HG03108 (cell line): Measurements from ENCODE around the gene LRRC45.

Experiments
- ATAC-seq: cut with Tn5 transposase; IDR thresholded peaks from one replicate; pipeline ENCODE4 v1.9.1; 2021; ENCODE audit warnings: moderate library complexity; ENCODE audit not compliant: unreplicated experiment

The LRRC45 gene

DNA sequence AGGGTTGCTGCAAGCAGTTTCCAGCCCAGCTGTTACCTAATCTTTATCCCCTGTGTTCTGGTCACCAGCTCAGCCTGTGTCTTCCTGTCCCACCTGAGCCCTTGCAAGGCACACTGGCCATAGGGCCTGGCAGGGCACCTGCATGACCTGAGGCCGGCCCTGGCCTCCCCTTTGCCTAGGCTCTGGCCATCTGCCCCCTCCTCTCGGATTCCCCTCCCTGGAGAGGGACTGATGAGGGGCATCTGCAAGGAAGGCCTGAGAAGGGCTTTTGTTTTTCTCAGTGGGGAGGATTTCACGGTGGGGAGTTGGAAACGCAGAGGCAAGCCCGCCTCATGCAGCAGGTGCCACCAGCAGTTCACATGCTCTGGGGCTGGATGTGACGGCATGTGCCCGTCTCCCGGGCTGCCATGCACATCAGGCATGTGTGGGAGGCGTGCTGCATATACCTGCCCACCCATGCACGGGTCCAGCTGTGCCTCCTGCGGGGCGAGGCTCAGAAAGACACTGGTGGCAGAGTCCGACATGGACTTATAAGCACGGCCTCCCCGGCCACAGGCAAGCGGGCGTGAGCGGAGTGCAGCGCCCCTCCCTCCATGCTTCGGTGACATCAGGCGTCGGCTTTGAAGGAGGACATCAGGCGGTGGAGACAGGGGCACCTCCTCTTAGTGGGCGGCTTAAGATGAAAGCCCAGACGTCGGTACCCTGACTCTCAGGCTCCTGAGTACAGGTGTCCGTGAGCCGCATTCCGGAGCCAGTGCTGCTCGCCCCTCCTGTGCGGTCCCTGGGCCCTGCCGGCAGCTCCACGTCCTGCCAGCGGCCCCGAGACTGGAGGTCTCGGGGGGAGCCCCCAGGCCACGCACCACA lies 29.1 kb upstream of the LRRC45 start:
- ATAC-seq = no peak

DNA sequence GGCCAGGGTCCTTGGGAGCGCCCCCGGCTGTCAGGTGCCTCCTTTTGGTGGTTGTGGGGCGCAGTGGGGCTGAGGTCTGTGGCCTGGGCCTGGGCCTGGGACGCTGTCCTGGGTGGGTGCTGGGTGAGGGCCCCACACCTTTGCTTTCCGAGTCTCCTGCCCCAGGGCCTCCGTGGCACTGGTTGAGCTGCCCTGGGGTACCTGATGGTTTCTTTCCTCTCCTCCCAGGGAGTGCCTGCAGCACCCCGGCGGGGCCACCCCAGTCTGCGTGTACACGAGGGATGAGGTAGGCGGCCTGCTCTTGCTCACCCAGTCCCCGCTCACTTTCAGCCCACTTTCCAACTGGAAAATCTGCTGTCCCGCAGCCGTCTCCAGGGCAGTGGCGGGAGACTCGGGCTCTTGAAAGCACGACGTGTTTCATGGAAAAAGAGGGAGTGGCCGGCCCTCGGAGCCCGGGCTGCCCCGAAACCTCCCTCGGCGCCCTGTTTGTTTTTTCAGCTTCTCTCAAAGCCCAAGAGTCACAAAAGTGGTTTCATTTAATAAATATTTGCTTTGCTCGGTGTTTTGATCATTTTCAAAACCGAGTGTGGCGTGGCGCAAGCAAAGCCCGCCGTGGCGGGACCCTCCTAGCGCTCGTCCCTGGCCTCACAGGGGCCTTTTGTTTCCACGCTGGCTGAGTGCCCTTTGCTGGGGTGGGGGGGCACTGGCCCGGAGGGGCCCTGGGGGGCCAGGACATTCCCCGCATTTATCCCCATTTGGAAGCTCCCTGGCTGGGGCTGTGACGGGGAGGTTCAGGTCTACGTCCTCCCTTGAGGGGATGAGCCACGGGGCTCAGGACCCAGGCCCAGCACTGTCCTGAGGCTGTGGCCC lies 28.3 kb upstream of the LRRC45 start:
- ATAC-seq = no peak

DNA sequence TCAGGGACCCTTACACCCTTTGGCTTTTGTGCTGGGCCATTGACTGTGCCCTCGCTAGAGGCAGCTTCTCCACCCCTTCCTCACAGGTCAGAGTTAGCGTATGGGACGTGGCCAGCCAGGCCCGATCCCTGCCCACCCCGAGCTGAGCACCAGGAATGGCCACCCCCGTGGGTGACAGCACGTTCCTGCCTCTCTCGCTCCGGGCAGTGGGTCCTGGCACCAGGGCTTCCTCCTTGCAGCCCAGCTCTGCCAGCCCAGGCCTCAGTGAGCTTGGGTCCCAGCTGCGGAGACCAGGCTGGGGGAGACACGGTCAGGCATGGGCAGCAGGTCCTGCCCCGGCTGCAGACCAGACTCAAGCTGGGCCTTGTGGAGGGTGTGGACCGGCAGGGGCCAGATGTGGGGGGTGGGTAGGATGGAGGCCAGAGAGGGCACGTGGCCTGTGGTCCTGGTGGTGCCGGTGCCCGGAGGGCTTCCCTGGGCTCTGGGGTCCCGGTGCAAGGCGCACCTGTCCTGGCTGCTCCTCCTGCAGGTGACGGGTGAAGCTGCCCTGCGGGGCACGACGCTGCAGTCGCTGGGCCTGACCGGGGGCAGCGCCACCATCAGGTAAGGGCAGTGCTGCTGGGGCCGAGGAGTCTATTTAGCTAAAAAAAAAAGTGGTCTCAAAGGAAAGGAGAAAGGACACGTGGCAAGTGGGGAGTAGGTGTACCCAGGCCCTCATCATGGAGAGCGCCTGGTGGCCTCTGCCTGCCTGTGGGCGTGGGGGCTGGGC lies 27.5 kb upstream of the LRRC45 start:
- no peak for ATAC-seq

DNA sequence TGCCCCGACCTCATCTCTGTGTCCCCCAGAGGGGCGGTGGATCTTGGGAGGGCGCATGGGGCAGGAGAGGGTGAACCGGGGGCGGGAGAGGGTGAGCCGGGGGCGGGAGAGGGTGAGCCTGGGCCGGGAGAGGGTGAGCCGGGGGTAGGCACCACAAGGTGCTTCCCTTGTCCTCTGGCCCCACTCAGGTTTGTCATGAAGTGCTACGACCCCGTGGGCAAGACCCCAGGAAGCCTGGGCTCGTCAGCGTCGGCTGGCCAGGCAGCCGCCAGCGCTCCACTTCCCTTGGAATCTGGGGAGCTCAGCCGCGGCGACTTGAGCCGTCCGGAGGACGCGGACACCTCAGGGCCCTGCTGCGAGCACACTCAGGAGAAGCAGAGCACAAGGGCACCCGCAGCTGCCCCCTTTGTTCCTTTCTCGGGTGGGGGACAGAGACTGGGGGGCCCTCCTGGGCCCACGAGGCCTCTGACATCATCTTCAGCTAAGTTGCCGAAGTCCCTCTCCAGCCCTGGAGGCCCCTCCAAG lies 26.8 kb upstream of the LRRC45 start:
- ATAC-seq = no peak

DNA sequence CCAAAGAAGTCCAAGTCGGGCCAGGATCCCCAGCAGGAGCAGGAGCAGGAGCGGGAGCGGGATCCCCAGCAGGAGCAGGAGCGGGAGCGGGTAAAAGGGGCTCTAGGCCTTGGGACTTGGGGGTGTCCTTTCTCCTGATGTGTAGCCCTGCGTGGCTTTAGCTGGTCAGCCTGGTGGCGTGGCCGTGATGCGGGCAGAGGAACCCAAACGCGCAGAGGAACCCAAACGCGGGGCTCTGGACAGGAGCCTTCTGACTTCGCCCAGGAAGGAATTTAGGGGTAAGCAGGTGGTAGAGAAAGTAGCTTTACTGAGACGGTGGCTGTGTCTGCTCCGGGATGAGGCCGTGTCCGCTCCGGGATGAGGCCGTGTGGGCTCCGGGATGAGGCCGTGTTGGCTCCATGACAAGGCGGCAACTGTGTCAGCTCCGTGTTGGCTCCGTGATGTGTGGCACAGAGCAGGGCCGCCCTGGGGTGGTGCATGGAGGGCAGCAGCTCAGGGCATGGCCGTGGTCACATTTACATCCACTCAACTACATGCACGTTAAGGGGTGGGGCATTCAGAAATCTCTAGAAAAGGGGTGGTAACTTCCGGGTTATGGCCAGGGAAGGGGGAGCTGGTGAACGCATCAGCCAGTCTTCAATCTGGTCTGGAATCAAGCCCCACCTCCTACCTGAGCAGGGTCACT lies 26.2 kb upstream of the LRRC45 start:
- ATAC-seq = no peak

DNA sequence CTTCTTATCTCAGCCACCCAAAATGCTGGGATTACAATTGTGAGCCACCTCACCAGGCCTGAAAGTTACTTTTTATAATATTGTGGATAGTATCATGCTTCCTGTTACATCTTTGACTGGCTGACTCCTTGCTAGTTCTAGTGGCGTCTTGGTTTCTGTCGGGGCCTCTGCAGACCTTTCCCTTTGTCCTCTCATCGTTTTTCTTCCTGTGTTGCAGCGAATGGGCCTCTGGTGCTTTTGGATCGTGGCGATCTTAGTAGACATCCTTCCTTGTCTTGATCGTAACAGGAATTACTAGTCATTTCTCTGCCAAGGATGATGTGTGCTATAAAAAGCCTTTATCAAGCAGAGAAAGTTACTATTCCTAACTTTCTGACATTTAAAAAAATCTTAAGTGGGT lies 24.9 kb upstream of the LRRC45 start:
- no peak for ATAC-seq

DNA sequence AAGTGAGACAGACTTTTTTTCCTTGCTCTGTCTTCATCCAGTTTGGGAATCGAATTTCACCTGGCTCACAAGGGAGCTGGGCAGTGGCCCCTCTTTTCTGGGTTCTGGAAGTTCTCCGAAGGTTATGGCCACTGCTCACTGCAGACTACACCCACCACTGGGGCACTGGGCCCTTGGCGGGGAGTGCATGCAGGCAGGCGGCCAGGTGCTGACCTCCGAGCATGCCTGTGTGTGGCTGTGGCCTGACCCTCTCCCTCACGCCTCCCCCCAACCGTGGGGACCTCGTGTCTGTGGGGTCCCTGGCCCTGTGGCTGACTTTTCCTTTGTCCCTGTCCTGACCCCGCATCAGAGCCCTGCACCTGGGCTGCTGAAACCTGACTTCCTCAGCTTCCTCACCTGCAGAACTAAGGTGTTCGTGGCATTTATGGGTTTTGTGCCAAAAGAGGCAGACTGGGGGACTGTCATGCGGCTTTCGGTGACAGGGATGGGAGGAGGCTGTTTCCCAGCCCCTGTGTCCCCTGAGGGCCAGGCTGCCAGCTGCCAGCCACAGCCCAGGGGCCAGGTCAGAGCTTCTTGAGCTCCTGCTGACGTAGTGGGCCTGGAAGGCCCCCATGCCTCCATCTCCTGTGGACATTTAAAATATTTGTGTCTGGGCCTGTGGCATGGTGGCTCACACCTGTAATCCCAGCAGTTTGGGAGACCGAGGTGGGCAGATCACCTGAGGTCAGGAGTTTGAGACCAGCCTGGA lies 24.2 kb upstream of the LRRC45 start:
- no peak for ATAC-seq

DNA sequence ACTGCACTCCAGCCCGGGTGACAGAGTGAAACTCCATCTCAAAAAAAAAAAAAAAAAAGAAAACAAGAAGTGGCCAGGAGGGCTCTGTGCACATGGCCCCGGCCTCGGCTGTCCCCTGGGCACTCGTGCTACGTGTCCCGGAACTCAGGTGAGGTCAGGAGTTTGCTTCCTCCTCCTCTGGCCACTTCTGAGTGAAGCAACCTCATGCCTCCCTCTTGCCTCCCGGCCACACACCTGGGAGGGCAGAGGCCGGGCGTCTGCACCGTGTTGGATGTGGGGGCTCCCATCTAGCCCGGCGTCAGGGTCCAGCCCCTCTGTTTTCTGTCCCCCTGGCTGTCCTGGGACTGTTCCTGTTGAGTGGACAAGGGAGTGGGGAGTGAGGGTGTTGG lies 23.5 kb upstream of the LRRC45 start:
- no peak for ATAC-seq

DNA sequence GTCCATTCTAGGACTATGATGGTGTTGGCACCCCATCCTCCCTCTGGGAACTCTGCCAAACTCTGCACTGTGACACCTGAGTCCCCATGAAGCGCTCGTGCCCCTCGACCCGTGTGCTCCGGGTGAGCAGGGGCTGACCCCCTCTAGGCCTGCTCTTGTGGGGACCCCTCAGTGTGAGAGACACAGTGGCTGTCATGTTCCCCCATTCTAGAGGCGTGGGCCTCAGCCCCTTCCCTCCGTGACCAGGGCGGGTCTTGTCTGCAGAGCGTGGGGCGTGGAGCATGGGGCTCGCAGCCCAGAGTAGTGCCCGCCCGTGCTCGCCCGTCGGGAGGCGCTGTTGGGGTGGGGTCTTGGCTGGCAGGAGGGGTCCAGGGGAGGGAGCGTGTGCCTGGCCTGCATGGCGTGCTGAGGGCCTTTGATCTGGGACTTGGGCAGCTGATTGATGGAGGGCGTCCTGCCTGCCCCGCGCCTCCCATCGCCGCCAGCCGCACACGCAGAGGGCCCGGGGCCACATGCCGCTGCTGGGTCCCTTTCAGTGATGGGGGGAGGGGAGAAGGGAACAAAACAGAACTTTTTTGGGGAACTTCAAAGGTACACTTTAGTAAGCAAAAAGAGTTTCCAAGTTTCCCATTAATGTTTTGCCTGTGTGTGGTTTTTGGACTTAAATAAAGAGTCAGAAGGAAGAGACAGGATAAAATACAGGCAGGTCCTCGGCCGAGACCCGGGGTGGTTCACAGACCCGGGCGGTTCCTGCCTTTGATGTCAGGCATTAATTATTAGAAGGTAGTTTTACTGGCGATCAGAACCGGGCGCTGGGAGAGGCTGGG lies 22.9 kb upstream of the LRRC45 start:
- no peak for ATAC-seq

DNA sequence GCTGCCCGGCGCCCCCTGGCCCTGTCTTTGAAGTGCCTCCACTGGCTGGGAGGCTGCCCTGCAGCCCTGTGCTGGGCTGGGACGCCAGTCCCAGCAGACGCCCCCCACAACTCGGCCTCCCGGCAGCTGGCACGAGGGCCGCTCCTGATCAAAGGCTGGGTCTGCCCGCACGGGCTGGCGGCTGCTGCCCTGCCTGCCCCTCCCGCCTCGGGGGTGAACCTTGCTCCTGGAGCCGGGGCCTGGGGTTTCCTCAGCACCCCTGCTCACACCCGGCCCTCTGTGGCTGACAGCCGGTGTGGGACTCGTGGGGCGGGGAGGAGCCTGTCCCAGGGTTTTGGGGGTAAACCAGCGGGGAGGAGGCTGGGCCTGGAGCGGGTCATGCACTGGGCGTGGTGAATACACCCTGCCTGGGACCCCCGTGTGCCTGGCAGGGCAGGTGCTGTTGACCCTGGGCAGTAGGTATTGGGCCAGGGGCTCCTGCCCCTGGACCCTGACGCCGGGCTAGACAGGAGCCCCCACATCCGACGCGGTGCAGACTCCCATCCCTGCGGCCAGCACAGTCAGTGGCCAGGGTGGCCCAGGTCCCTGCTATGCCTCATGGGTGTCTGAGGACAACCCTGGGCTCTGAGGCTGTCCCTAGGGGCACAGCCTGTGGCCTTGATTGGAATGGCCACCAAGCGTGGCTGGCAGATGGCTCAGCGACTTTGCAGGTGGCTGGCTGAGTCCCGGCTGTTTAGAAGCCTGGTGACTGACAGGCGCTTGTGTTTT lies 22.1 kb upstream of the LRRC45 start:
- ATAC-seq = no peak

DNA sequence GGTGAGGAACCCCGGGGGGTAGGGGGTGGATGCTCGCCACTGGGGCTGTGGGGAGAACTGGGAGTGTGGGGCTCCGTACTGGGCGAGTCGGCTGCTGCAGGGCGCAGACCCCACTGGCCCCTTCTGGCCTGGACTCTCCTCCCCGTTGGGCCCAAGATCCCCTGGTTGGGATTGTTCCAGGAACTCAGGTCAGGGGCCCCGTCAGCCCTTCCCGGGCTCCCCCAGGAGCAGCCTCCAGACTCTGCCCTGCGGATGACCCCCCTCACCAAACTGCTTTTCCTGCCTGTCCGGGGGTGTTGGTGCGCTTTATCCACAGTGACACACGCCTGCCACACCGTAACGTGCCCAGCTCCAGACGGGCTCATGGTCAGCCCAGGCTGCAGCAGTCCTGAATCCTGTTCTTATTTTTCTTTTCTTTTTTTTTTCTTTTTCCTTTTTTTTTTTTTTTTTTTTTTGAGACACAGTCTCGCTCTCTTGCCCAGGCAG lies 21.5 kb upstream of the LRRC45 start:
- ATAC-seq = no peak

DNA sequence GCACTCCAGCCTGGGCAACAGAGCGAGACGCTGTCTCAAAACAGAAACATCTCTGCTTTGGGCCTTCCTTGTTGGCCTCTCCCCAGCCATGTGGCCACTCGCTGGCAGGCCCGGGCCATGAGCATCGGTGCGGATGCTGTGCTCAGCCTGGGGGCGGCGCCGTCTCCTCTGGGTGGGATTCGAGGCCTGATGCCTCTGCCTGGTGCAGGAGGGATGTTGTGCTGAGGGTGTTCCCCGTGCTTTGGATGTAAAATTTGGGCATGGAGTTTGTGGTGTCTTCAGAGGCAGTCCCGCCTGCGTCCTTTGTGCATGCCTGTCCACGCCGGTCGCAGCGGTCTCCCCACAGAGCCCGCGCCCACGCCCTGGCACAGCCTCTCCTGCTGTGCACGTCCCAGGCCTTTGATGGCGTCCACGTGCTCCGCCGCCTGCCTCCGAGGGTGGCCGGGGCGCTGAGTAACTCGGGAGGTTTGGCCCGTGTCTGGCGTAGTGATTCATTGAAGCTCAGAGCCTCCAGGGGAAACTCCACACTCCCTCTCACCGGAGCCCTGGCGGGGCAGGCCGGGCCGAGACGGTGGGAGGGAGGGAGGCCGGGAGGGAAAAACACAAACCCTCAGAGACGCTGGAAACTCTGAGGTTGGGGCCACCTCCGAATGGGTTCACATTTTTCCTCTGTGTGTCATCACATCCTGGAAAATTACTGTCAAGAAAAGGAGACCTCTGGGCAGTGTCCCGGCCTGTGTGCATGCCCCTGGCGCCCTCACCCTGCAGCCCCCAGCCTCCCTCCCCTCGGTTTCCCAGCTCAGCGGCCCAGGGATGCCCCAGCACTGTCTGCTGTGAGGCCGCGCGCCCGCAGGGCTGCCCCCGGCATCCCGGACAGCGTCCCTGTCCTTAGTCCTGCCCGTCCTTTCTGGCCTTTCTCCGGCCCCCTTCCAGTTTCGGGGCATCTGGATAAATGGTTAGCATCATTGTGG lies 19.4 kb upstream of the LRRC45 start:
- no peak for ATAC-seq

DNA sequence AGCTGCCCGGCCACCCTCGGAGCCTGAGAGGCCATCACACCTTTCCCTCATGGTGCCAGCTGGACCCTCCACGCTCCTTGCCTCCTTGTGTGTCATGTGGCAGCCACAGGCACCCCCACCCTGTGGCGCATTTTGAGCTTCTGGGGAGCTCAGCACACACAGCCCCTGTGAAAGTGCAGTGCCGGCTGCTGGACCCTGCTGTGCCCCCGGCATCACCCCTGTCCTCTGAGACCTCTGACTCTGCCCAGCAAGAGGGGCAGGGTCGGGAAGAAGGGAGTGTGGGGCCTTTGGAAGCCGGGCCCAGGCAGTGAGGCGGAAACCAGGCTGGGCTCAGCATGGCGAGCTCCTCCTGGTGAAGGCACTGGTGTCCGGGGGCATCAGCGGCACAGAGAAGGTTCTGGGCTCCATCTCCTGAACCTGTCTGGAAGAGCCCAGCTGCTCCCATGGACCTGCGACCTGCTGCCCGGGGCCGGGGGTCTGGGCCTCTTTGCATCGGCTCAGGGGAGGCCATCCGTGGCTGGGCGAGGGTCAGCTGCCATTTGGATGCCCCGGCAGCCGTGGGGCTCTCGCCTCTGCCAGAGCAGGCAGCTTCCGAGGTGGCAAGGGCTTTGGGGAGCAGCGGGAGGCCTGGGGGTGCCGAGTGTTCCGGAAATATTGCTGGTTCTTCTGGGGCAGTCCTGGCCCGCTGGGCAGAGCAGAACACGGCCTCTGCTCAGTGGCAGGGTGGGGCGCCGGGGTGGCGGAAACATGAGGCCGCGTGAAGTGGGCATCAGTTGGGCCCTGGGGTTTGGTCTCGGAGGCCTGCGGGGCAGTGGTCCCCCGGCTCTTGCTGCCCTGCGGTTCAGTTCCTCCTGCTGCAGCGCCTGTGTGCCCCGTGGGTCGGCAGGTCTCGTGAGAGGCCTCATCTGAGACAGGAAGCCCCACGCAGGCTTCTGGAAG lies 18.3 kb upstream of the LRRC45 start:
- no peak for ATAC-seq

DNA sequence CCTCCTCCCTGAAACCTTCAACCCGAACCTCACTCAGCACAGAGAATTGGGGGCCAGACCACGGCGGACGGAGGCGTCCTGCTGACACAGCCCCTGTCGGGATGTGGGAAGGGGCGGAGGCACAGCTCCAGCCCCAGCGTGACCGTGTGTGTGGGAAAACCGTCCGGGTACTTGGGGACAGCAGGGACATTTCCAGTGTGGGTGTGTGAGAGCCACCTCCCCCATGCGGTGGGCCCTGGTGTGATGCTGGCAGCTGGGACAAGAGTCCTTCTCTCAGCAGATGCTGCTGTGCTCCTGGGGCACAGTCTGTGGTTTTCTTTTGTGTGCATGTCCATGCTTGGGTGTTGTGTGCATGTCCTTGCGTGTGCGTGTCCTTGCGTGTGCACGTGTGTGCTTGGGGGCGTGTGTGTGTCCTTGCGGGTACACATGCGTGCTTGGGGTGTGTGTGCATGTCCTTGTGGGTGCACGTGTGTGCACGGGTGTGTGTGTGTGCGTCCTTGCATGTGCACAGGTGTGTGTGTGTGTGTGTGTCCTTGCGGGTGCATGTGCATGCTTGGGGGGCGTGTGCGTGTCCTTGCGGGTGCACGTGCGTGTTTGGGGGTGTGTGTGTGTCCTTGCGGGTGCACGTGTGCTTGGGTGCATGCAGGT lies 17.3 kb upstream of the LRRC45 start:
- no peak for ATAC-seq

DNA sequence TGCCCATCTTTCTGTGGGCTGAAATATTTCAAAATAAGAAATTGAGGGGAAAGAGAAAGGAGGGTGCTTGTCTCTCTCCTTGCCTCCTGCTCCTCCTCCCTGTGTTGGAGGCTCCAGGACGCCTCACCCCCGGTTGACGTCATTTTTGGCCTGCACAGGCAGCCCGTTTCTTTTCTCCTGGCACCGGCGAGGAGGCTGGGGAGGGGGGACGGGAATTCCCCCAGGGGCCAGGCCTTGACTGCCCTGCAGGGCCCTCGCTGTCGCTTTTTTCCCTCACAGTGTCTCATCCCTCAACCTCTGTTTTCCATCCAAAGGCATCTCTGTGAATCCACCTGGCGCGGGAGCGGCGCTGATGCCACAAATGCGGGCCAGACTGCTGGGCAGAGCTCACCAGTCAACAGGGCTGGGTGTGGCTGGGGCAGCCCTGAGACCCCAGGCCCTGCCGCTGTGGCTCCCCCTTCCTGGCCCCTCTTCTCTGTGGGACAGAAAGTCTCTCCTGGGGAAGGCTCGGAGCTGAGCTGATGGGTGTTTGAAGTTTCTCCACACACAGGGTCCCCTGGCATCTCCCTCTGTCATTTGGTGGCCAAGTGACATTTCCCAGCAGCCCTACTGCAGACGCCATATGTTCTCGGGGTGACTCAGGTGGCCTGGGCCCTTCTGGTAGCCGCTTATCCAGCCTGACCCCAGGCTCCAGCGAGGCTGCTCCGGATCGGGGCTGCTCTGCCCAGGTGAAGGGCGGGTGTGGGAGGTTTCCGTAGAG lies 16.5 kb upstream of the LRRC45 start:
- no peak for ATAC-seq
